ENCODE results near the gene DOCK10.

DOCK10 gene

GRCh38 chr2:225009768-225010167 is 32.5 kb downstream of the DOCK10 start:
- no peak for DNase-seq

DNA sequence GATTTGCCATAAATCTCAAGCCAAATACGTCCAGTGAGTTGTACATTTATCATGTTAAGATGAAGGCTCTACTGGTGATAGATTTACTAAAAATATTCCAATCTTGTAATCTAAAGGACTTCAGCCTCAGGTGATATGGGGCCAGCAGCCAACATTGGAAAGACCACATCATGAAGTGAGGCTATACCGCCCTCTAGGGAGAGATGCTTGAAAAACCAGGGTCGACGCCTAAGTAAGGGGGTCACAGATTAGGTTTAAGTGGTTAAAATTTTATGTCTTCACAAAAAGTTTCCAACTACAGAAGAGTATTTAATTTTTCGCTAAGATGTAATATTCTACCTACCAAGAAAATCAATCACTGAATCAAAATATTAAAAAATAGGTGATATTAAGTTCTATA is 33.3 kb downstream of the DOCK10 start:
- peak in 1 of 2 donors; percentile 46 for DNase-seq

GRCh38 chr2:225008179-225008856 is 34.0 kb downstream of the DOCK10 start:
- DNase-seq, result no peak

DNA sequence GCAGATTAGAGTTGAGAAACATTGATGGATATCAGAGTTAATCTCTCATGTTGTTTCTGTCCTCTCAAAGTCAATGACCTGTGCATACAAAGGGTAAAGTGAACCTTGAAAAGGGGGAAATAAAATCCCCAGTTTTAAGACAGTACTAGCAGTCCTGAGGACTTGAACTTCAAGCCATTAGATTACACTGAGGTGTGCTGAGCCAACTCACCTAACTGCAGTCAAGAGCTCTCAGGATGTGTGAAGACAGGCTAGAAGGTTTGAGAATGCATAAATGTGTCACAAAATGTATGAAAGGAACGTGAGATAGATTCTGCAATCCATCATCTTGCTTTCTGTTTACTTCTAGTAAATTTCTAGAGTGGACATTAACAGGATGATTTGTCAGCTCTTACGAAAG is 35.5 kb downstream of the DOCK10 start:
- no peak for DNase-seq

- no peak for DNase-seq
These were observed 37.7 kb downstream of the DOCK10 start for GRCh38 chr2:225004597-225004996.

DNA sequence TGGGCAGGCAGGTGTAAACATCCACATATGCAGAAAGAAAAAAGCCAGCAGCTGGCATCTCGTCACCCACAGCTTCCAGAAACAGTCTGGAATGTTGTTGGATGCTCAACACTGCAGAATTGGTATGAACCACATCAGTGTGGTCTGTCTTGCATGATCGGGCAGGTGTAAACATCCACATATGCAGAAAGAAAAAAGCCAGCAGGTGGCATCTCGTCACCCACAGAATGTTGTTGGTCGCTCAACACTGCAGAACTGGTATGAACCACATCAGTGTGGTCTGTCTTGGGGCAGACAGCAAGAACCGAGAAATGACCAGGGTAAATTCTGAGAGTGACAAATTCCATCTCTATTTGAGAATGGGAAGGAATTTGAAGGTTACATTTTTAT is 39.6 kb downstream of the DOCK10 start:
- DNase-seq, result peak; percentile 44 to 54

GRCh38 chr2:225002039-225002655 is 40.1 kb downstream of the DOCK10 start:
- peak; percentile 72 to 81 for DNase-seq

- DNase-seq, result no peak
These were observed 42.5 kb downstream of the DOCK10 start for GRCh38 chr2:224999754-225000153.

DNA sequence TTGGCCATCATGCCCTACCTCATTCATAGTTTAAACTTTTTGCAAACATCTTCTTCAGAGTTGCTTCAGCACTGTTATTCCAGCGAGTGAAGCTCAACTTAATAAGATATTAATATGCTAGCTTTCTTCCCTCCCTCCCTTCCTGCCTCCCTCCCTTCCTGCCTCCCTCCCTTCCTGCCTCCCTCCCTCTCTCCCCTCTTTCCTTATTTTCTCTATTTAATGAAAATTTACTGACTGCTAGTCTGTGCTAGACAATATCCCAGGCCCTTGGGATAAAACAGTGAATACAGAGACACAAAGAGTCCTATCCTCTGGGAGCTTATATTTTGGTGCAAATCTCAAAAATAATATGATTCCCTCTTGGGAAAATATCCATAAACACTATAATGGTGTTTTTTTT is 42.9 kb downstream of the DOCK10 start:
- DNase-seq, result no peak

GRCh38 chr2:224997802-224998201 is 44.5 kb downstream of the DOCK10 start:
- no peak for DNase-seq

DNA sequence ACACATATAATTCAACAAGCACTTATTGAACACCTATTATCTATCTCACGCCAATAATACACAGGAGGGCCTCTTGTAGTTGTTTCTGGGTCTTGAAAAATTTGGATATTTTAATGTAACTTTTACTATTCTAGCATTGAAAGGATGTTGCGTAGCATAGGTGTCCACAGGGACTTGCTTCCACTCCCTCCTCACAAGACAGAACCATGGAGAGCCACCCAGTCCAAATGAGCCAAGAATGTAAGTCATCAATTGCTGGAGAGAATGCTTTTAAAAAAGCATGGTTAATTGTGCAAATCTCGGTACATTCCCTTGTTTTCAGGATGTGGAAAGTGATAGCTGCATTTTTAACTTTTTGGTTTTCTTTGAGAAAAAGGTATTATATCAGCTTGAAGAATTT is 46.8 kb downstream of the DOCK10 start:
- DNase-seq, result no peak

DNA sequence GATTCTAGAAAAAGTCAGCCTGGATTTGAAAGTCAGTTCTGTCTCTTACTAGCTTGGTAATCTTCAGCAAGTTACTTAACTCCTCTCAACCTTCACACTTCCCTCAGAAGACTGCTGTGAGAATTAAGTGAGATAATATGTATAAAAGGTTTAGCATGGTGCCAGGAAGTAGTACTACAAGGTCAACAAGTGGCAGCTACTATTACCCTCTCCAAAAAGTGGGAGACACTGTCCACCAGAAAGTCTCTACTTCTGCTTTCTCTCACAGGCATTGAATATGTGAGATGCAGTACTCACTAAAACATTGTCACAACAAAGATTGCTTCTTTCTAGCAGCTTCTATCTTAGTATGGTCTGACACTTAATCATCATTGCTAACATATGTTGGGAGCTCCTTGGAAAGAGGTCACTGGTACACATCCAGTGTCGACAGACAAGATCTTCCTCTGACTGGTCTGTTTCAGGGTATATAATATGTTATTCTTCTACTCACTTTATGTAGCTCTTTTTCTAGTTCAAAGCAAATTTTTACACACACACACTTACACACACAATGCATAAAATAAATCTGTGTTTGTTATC is 47.9 kb downstream of the DOCK10 start:
- DNase-seq, result no peak

DNA sequence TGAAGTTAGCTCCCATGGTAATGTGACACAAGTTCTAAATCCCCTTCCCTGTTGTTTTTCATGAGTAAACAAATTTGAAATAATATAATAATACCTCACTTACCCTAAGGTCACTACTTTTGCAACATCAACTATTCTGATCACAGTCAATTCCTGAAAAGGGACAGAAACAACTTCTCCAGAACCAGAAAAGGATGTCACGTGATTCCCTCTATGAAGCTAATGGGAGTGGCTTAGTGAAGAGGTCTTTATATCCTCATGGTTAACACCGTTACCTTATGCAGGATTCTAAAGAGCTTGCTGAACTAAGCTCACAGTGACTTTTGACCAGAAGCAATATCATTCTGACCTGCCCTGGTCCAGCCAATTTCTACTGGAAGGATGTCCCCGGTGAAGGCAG is 51.6 kb downstream of the DOCK10 start:
- no peak for DNase-seq

DNA sequence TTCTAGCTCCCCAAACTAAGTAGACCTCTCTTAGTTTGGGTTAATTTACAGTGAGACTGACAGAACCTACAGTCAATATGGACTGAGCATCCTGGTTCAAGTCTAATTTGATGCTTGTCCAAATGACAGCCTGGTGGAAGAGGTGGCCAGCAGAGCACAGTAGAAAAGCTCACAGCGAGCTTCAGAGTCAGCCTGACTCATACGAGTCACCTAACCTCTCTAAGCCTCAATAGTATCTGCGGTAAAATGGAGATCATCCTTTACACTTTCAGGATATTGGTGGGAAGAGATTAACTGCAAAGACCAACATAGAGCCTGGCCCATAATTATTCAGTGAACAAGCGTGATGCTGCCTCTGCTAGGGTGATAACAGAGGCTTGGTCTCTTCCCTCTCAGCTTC is 54.5 kb downstream of the DOCK10 start:
- DNase-seq, result no peak

DNA sequence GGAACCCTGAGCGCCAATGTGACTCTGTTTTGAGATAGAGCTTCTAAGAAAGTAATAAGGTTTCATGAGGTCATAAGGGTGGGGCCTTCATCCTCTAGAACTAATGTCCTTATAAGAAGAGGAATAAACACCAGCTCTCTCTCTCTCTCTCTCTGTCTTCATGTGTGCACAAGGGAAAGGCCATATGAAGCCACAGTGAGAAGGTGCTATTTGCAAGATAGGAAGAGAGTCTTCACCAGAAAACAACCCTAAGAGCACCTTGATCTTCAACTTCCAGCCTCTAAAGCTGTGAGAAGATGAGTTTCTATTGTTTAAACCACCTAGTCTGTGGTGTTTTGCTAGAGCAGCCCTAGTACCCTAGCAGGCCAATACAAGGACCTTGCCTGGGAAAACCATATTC is 55.8 kb downstream of the DOCK10 start:
- DNase-seq, result peak in 1 of 2 donors; percentile 52

- peak in 1 of 2 donors; percentile 34 for DNase-seq
These were observed 57.6 kb downstream of the DOCK10 start for GRCh38 chr2:224984637-224985036.

DNA sequence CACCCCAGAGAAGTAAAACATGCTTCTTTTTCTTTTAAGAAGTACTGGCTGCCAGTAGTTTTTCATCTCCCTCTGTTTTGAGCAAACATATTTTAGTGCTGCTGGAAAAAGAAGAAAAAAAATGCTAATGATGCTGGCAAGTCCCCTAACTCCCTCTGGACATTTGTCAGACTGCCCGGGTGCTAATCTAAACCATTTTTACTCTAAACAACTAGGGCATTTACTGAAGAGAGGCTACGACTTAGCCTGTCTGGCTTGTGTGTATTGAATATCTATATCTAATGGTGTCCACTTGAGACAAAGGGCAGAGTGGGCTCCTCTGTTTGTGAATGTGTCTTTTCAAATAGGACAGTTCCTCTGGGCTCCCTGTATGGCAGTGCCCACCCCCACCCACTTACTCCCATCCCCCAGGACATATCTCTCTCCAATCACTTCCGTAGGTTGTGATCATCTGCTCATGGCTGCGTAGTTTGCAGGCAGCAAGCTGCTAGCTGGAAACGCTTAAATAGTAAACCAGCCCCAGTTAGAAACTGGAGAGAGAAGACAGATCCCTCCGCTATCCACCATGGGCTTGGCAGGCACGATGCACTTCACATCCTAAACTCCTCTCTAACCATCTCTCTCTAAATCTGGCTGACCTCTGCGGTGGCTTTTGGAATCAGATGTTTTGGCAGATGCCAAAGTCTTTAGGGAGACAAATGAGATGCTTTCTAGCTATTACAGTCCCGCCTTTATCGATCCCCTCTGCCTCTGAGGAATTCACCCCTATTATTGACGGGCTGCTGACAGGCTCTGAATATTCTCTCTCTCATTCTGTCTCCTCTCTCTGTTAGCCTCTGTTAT is 58.3 kb downstream of the DOCK10 start:
- peak in 1 of 2 donors; percentile 18 for DNase-seq

DNA sequence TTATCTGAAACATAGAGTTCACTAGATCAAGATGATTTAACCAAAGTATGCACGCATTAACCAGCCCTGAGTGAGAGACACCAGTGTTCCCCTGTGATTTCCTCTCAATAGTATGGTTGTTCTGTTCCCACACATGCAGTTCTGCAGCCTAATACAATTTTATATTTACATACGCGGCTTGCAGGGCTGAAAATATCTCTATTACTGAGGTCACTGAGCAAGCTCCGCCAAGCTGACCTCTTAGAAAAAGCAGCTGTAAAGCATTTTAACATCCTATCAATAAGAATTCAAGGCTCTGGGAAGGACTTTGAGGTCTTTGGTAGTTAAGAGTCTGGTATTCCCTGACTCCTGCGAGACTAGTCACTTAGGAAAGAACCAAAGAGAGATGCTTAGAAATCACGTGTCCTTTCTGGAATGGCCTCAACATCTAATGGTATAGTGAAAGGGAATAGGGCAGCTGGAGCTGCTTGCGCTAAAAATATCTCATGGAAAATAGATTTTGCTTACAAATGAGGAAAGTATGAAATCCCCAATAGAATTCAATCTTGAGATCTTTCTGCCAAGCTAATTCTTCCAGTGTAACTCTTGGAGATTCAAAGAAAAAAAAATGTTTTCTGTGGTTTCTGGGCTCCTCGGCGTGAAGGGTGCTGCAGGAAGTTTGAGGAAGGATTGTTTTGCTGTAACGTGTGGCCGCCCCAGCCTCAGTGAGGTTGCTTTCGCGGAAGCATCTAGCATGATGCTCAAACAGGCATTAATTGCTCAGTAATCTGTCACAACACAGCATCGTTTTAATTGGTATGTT is 59.2 kb downstream of the DOCK10 start:
- peak; percentile 70 to 72 for DNase-seq

DNA sequence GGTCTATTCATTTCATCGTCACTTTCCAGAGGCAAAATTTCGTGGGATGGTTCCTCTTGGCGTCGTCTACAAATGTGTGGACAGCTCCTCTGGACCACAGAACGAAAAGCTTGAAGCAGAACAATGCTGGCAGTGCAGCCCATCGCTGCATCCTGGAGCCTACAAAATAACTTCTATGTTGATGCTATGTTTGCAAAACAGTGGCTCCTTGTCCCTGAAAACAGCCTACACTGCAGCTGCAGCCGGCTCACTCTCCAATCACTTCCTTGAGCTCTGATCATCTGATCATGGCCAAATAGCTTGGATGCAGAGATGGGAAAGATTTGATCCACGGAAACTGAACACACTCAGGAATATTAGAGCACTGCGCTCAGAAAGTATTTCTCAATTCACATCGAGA is 60.0 kb downstream of the DOCK10 start:
- DNase-seq, result no peak

GRCh38 chr2:224976629-224977525 is 65.4 kb downstream of the DOCK10 start:
- no peak for DNase-seq

GRCh38 chr2:224975761-224976160 is 66.5 kb downstream of the DOCK10 start:
- DNase-seq, result no peak
